HCT116 (cell line): ENCODE measurements around the gene NFIB. TPM values are rescaled to one million over a fixed set of nuclear protein-coding genes. Genes with fewer than 3 reads are reported as not detected.

Experiments used
- ATAC-seq: fragments of 200-7000 bp; cut with Tn5 transposase; 2 replicates; pipeline ENCODE4 v1.9.1; 2020; ENCODE audit warnings: mild to moderate bottlenecking, moderate library complexity
- BruUV-seq: library from RNA; stranded (reverse); fragments of 400-500 nt; replicated peaks from 2 replicates; lab custom pipeline; 2021; lab: Mats Ljungman, UMichigan
- CTCF ChIA-PET: fragments of 300-600 bp; sonication (Branson Sonifier 250); formaldehyde crosslinking; loops from one replicate; lab custom pipeline; 2021; ENCODE audit warnings: antibody characterized with exemption; lab: Charles Lee
- POLR2A ChIA-PET: fragments of 300-600, 350-600 bp; sonication (Branson Sonifier 250); formaldehyde crosslinking; loops from one replicate; lab custom pipeline; 2021; ENCODE audit warnings: antibody characterized with exemption; lab: Charles Lee
- RAD21 ChIA-PET, 2 experiments: fragments of 300-600 bp; sonication (Branson Sonifier 250); formaldehyde crosslinking; loops; one replicate each; lab custom pipeline; 2023; ENCODE audit warnings: low total read pairs in 2 of 2; ENCODE audit not compliant: uncharacterized antibody in 2 of 2, unreplicated experiment in 2 of 2, low non-redundant PET in 1 of 2; lab: Charles Lee
- DNase-seq: peaks from one replicate; pipeline ENCODE4 v3.0.0-alpha.2; 2010; ENCODE audit warnings: low read depth, low spot score
- H2AFZ ChIP-seq: fragments of 200-600 bp; shearing (Covaris generic), sonication (generic); 2 replicates; pipeline ENCODE4 v1.6.1; 2017; ENCODE audit warnings: low read depth, mixed run types, mixed read lengths, antibody characterized with exemption, low read length; ENCODE audit not compliant: poor library complexity, severe bottlenecking
- H3K27ac ChIP-seq: 2 replicates; pipeline ENCODE4 v1.5.1; 2012; ENCODE audit warnings: low read depth, low read length
- H3K27me3 ChIP-seq: fragments of 200-600 bp; sonication (generic); 2 replicates; pipeline ENCODE4 v1.6.1; 2016; ENCODE audit warnings: mixed run types, low read length, mixed read lengths; ENCODE audit not compliant: insufficient read depth
- H3K36me3 ChIP-seq, 2 experiments: fragments of 200-500 bp in 1 of 2; fragments of 200-600 bp in 1 of 2; sonication (Bioruptor generic) in 1 of 2; sonication (generic) in 1 of 2; 2 replicates each; pipeline versions ENCODE4 v1.5.1 to v1.6.1; 2014 to 2016; ENCODE audit warnings: low read length in 2 of 2, inconsistent platforms in 1 of 2, mixed read lengths in 1 of 2, mixed run types in 1 of 2; ENCODE audit not compliant: insufficient read depth in 2 of 2, control insufficient read depth in 1 of 2
- H3K4me1 ChIP-seq, 2 experiments: fragments of 200-600 bp in 1 of 2; sonication (generic) in 1 of 2; 2 replicates each; pipeline versions ENCODE4 v1.5.1 to v1.6.1; 2012 to 2017; ENCODE audit warnings: low read length in 2 of 2, inconsistent platforms in 1 of 2, mild to moderate bottlenecking in 1 of 2, mixed read lengths in 1 of 2, mixed run types in 1 of 2, moderate library complexity in 1 of 2; ENCODE audit not compliant: insufficient read depth in 2 of 2, control insufficient read depth in 1 of 2
- H3K4me2 ChIP-seq: fragments of 200-600 bp; sonication (generic); 2 replicates; pipeline ENCODE4 v1.6.1; 2017; ENCODE audit warnings: mixed run types, low read length, mixed read lengths
- H3K4me3 ChIP-seq, 2 experiments: fragments of 200-600 bp in 1 of 2; sonication (generic) in 1 of 2; replicated peaks in 1 of 2; 2 replicates each; pipeline ENCODE4 v1.5.1; 2011 to 2016; ENCODE audit warnings: low read length in 2 of 2, control low read depth in 1 of 2, low read depth in 1 of 2, mild to moderate bottlenecking in 1 of 2, mixed read lengths in 1 of 2, mixed run types in 1 of 2
- H3K79me2 ChIP-seq: fragments of 200-600 bp; sonication (generic); 2 replicates; pipeline ENCODE4 v1.6.1; 2017; ENCODE audit warnings: mild to moderate bottlenecking, mixed run types, low read length, moderate library complexity, mixed read lengths; ENCODE audit not compliant: insufficient read depth
- H3K9ac ChIP-seq: fragments of 200-600 bp; sonication (generic); 2 replicates; pipeline ENCODE4 v1.6.1; 2016; ENCODE audit warnings: low read length, mixed read lengths
- H3K9me2 ChIP-seq: fragments of 200-600 bp; sonication (generic), shearing (Covaris generic); 2 replicates; pipeline ENCODE4 v1.6.1; 2017; ENCODE audit warnings: mixed run types, mild to moderate bottlenecking, moderate library complexity; ENCODE audit not compliant: insufficient read depth
- H3K9me3 ChIP-seq, 2 experiments: fragments of 200-500 bp in 1 of 2; fragments of 200-600 bp in 1 of 2; sonication (Bioruptor generic) in 1 of 2; sonication (generic) in 1 of 2; 2 replicates each; pipeline ENCODE4 v1.6.1; 2014 to 2017; ENCODE audit warnings: low read length in 2 of 2, mixed read lengths in 2 of 2, inconsistent platforms in 1 of 2, low read depth in 1 of 2, mild to moderate bottlenecking in 1 of 2, mixed run types in 1 of 2, moderate library complexity in 1 of 2; ENCODE audit not compliant: control insufficient read depth in 1 of 2, insufficient read depth in 1 of 2
- H4K20me1 ChIP-seq: fragments of 200-600 bp; sonication (generic), shearing (Covaris generic); 2 replicates; pipeline ENCODE4 v1.6.1; 2017; ENCODE audit warnings: mixed run types, mild to moderate bottlenecking, moderate library complexity; ENCODE audit not compliant: insufficient read depth
- ATF3 ChIP-seq: IDR thresholded peaks from 2 replicates; pipeline ENCODE4 v1.6.1; 2012
- EZH2 ChIP-seq: fragments of 200-600 bp; sonication (generic); IDR thresholded peaks from 2 replicates; pipeline ENCODE4 v1.6.1; 2017; ENCODE audit warnings: antibody characterized with exemption, mixed run types
- JUND ChIP-seq: IDR thresholded peaks from 2 replicates; pipeline ENCODE4 v1.6.1; 2012
- MAX ChIP-seq: IDR thresholded peaks from 2 replicates; pipeline ENCODE4 v1.6.1; 2012
- POLR2AphosphoS5 ChIP-seq: IDR thresholded peaks from 2 replicates; pipeline ENCODE4 v1.6.1; 2011; ENCODE audit warnings: mild to moderate bottlenecking, low read depth, low read length, moderate library complexity
- RAD21 ChIP-seq: IDR thresholded peaks from 2 replicates; pipeline ENCODE4 v1.6.1; 2012; ENCODE audit warnings: low read depth, mild to moderate bottlenecking
- REST ChIP-seq: IDR thresholded peaks from 2 replicates; pipeline ENCODE4 v1.6.1; 2012; ENCODE audit warnings: low read depth
- SIN3A ChIP-seq: IDR thresholded peaks from 2 replicates; pipeline ENCODE4 v1.6.1; 2012; ENCODE audit warnings: low read depth
- ZNF274 ChIP-seq: fragments of 200-500 bp; sonication (Bioruptor generic); IDR thresholded peaks from 2 replicates; pipeline ENCODE4 v1.6.1; 2014; ENCODE audit warnings: mild to moderate bottlenecking, low read depth, low read length, inconsistent platforms
- intact Hi-C: fragments of 100-400 bp; cut with micrococcal nuclease; formaldehyde crosslinking; loops from 2 replicates; pipeline ENCODE4 v1.10.0; 2022
- total RNA-seq: library from RNA; stranded (reverse); gene quantifications from one replicate; pipeline ENCODE4 v1.2.1, GENCODE V29; 2021; ENCODE audit not compliant: unreplicated experiment

Gene NFIB
- total RNA-seq, 1 experiment from 2014 or later: 6.6 TPM

GRCh38 chr9:14263707-14264483 lies 50.0 kb downstream of the NFIB start (continued):
- no peak for TF ChIP-seq EZH2
- TF ChIP-seq RAD21: no peak
- no peak for TF ChIP-seq POLR2AphosphoS5
- no peak for TF ChIP-seq JUND
- TF ChIP-seq MAX: no peak
- TF ChIP-seq REST: no peak

GRCh38 chr9:14262827-14263226 lies 51.1 kb downstream of the NFIB start:
- no TSS peak for BruUV-seq
- intact Hi-C loops: no loop called here
- Histone ChIP-seq H3K9me3 (no peaks in the 10 kb centered on the region), H3K9me2 (no peaks in the 10 kb centered on the region), H3K79me2 (no peaks in the 10 kb centered on the region), H4K20me1 (no peaks in the 10 kb centered on the region; the same call in 1 of the 2 replicates), H3K27ac (no peak overlapping the region), H3K4me3 (no peak overlapping the region), H3K4me2 (no peak overlapping the region), H3K27me3 (0 out of 2 replicates have a peak, but pooled peaks cover 5% of the 10 kb centered on the region), H3K36me3 (no peaks in the 10 kb centered on the region), H3K4me1 (no peaks in the 10 kb centered on the region), H2AFZ (no peak overlapping the region), H3K9ac (no peak overlapping the region)
- CTCF ChIA-PET: no interaction called here
- POLR2A ChIA-PET: no interaction called here
- ATAC-seq: no peak
- RAD21 ChIA-PET: no interaction called here
- TF ChIP-seq ATF3: no peak
- TF ChIP-seq SIN3A: no peak
- no peak for TF ChIP-seq MAX
- TF ChIP-seq REST: no peak
- TF ChIP-seq ZNF274: no peak
- no peak for DNase-seq
